Measurements from ENCODE around the gene TLE6.
"Not testable (repeated sequence)": the region's sequence is repeated elsewhere in the genome, so short reads cannot be mapped to it uniquely, and the experiment has no call there.

Gene TLE6

DNA sequence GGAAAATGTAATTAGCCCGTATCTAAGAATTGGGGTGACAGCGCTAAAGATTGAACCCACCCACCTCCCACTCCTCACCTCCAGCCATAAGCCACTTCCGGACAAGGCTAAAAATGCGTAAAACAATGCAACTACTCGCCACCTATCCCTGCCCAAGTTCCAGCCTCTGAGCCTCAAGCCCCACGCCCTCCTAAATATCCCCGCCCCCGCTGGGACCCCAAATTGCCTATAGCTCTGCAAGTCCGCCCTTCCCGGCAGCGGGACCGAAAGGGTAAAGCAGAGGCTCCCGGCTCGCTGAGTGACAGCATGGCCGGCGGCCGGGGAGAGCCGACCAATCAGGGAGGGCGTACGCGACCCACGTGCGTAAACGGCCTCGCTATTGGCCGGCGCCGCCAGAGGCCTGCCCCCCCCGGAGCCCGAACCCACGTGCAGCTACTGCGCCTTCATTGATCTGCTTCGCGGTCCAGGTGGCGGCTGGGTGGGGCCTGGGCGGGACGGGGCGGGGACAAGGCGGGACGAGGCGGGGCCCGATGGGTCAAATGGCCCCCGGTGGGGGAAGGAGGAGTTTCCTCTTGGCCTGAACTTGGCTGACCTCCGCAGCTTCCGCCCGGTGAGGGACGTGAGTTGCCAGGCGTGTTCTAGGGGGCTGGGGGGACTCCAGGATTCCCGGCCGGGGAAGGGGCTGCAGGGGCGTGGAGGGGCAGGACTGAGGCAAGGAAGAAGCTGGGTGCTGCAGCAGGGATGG, at the start of gene TLE6:
Gene TLE6, plus strand, starts transcription at position 564 of the 745 bp plus-strand sequence. CDS start 670 bp downstream, outside the sequence.
- peak within 1 kb of the TSS; percentile 78 for H3K27ac ChIP-seq

GRCh38 chr19:2933490-2933910, 43.9 kb upstream of the TLE6 start:
- H3K27ac ChIP-seq: no peak overlapping the region
- TF ChIP-seq CTCF (conservative IDR thresholded peaks at IDR 0.05) (no peak), ZFX (IDR thresholded peaks at IDR 0.05) (no peak)

More for the DNA sequence above, at the start of gene TLE6:
- TF ChIP-seq ZFX (IDR thresholded peaks at IDR 0.05): no peak
- no peak for TF ChIP-seq CTCF (conservative IDR thresholded peaks at IDR 0.05)

DNA sequence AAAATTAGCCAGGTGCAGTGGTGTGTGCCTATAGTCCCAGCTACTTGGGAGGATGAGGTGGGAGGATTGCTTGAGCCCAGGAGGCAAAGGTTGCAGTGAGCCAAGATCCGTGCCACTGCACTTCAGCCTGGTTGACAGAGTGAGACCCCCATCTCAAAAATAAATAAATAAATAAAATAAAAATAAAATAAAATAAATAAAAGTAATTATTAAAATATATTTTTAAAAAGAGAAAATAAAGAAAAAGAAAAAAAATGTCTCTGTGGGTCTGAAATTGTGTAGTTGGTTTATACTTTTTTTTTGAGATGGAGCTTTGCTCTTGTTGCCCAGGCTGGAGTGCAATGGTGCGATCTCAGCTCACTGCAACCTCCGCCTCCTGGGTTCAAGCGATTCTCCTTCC, 41.5 kb upstream of the TLE6 start:
- not testable (repeated sequence) for H3K27ac ChIP-seq

DNA sequence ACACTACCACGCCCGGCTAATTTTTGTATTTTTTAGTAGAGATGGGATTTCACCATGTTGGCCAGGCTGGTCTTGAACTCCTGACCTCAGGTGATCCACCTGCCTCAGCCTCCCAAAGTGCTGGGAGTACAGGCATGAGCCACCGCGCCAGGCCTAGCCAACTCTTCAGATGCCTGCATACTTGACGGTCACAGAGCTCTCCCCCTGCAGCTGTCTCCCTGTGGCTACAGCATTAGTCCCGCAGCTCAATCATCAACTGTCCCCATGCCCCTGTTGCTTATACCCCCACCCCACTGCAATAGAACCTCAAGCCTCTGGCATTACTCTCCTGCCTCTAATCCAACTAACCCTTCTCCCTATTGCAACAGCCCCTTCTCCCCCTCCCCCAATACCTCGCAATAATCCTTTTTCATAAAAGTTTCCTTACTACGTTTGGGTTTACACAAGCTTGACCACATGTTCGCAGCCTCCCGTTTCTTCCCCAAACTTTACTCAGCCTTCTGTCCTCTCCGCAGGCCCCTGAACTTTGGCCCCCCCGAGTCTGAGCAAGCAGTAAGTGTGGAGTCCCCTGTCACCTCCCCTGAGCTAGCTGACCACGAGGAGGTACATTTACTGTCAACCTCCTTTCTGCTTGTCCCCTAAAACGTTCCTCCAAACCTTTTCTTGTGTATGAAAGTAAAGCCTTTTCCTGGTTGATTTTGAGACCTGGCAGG, 34.3 kb upstream of the TLE6 start:
- TF ChIP-seq ZFX (IDR thresholded peaks at IDR 0.05) (no peak), CTCF (conservative IDR thresholded peaks at IDR 0.05) (no peak)
- H3K27ac ChIP-seq: no peak overlapping the region

DNA sequence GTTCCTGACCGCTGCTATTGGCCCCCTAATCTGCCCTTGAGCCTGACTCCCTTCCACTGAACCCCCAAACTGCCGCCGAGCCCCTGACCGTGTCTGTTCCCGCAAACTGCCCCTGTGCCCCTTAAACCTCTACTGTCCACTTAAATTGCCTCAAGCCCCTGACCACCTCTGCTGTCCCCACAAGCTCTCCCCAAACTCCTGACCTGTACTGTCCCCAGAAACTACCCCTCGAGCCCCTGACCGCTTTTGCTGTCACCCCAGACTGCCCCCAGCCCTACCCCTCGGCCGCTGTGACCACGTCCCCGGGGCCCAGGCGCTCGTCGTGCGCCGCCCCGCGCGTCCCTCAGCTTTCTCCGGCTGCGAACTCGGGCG, 33.0 kb upstream of the TLE6 start:
- peak overlapping the region; percentile 74 for H3K27ac ChIP-seq

DNA sequence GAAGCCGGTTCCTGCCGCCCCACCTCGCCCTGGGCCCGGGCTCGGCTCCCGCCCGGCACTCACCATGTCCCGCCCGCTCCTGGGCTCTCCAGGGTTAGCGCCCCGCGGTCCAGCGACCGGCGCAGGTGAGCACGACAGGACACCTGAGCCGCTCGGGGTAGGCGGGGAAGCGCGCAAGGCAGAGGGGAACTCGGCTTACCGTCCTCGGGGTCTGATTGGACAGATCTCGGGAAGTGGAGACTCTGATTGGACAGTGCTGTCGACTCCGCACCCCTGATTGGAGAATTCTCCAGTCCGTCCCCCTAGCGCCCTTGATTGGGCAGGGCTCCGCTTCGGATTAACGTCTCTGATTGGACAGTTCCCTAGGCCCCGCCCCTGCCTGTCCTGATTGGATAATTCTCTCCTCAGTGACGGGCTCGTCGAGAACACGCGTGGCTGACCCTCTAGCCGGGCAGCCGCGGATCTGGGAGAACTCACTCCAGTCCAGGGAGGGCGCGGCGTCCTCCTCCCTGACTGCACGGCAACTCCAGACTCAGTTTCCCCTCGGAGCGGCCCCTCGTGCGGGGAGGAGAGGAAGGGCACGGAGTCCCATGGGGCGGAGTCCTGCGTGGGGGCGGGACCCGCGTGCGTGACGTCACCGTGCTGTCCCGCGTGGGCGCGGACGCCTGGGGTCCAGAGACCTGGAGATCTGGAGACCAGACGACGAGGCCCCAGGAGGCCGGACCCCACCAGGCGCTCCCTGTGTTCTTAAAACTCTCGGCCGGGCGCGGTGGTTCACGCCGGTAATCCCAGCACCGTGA, 32.4 kb upstream of the TLE6 start, which contains the start of gene ZNF77:
Gene ZNF77, minus strand, starts transcription at position 197 of the 800 bp plus-strand sequence. Its CDS starts 131 bp downstream, at position 66.
- TF ChIP-seq CTCF (conservative IDR thresholded peaks at IDR 0.05) (no peak), ZFX (IDR thresholded peaks at IDR 0.05) (no peak; the same call in 1 of the 2 replicates)
- peak within 1 kb of the TSS; percentile 74 for H3K27ac ChIP-seq

More for the DNA sequence above, 33.0 kb upstream of the TLE6 start:
- TF ChIP-seq ZFX (IDR thresholded peaks at IDR 0.05): no peak
- no peak for TF ChIP-seq CTCF (conservative IDR thresholded peaks at IDR 0.05)

DNA sequence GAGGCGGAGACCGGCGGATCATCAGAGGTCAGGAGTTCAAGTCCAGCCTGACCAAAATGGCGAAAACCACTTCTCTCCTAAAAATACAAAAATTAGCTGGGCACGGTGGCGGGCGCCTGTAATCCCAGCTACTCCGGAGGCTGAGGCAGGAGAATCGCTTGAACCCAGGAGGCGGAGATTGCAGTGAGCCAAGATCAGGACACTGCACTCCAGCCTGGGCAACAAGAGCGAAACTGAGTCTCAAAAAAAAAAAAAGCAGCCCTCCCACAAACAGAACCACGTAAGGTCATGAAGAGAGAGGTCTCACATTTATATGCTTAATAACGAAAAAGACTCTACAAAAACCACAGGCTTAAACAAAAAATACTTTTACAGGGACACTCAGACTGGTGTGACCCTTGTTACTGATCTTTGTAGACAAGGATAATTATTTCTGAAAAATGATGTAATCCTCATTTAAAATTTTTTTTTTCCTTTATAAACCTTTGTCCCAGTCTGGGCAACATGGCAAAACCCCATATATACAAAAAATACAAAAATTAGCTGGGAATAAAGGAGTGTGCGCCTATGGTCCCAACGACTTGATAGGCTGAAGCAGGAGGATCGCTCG, 31.7 kb upstream of the TLE6 start:
- H3K27ac ChIP-seq: peak overlapping the region; percentile 74
- no peak for TF ChIP-seq ZFX (IDR thresholded peaks at IDR 0.05)
